NT2/D1 (cell line): ENCODE measurements around the gene CORO2A.

Experiments used
- SUZ12 ChIP-seq: IDR thresholded peaks from 2 replicates; pipeline ENCODE4 v1.6.1; 2011; ENCODE audit not compliant: insufficient read length, insufficient read depth; ENCODE audit errors: extremely low read depth
- YY1 ChIP-seq: IDR thresholded peaks from 2 replicates; pipeline ENCODE4 v1.6.1; 2011; ENCODE audit not compliant: insufficient read length, insufficient read depth
- ZNF274 ChIP-seq: IDR thresholded peaks from 2 replicates; pipeline ENCODE4 v1.6.1; 2011; ENCODE audit warnings: mild to moderate bottlenecking, low read depth, low read length

- no peak for TF ChIP-seq YY1
- TF ChIP-seq SUZ12 = no peak
- TF ChIP-seq ZNF274 = no peak
These were observed 112.1 kb downstream of the CORO2A start for GRCh38 chr9:98080326-98080725.
